ENCODE results near the gene MED13L.

DNA sequence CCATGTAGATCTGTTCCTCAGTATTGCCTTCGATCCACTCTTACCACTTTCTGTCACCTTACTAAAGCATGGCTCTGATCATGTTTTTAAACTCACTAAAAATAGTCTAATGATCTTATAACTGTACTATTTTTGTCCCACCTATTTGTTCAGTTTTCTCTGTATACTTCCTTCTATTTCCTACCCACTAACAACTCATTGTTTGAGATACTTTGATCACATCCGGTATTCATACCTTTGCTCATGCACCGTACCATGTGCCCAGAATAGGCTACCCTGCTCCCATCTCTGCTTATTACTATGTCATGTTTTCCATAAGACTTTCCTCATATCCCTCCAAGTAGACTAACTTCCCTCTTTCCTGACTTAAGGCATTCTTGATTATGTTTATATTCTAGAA lies 128.6 kb downstream of the MED13L start:
- no peak for TF ChIP-seq YY1 (IDR thresholded peaks at IDR 0.05; ENCODE audit: insufficient read depth, insufficient read length)
- TF ChIP-seq SUZ12 (IDR thresholded peaks at IDR 0.05; ENCODE audit: extremely low read depth, insufficient read depth, insufficient read length) = no peak

Data from NT2/D1 (cell line).